ENCODE measurements around the gene TRPM3.

Gene TRPM3

GRCh38 chr9:70817311-70817710, 304.1 kb downstream of the TRPM3 start:
- DNase-seq (ENCODE audit: low read depth): no peak

- DNase-seq (ENCODE audit: low read depth): no peak
These were observed 304.5 kb downstream of the TRPM3 start for GRCh38 chr9:70816891-70817290.

- DNase-seq (ENCODE audit: low read depth): no peak
These were observed 305.1 kb downstream of the TRPM3 start for GRCh38 chr9:70816316-70816715.

- no peak for DNase-seq (ENCODE audit: low read depth)
These were observed 306.8 kb downstream of the TRPM3 start for GRCh38 chr9:70814597-70814996.

GRCh38 chr9:70813141-70813540, 308.3 kb downstream of the TRPM3 start:
- DNase-seq (ENCODE audit: low read depth): no peak

GRCh38 chr9:70811638-70812037, 309.8 kb downstream of the TRPM3 start:
- DNase-seq (ENCODE audit: low read depth): no peak

GRCh38 chr9:70806875-70807274, 314.5 kb downstream of the TRPM3 start:
- no peak for DNase-seq (ENCODE audit: low read depth)

GRCh38 chr9:70805949-70806348, 315.5 kb downstream of the TRPM3 start:
- no peak for DNase-seq (ENCODE audit: low read depth)

- no peak for DNase-seq (ENCODE audit: low read depth)
These were observed 318.5 kb downstream of the TRPM3 start for GRCh38 chr9:70802758-70803436.

- peak; percentile 62 for DNase-seq (ENCODE audit: low read depth)
These were observed 319.2 kb downstream of the TRPM3 start for GRCh38 chr9:70802206-70802605.

- DNase-seq (ENCODE audit: low read depth): no peak
These were observed 320.1 kb downstream of the TRPM3 start for GRCh38 chr9:70801181-70801829.

GRCh38 chr9:70798018-70798417, 323.4 kb downstream of the TRPM3 start:
- DNase-seq (ENCODE audit: low read depth): no peak

- no peak for DNase-seq (ENCODE audit: low read depth)
These were observed 325.6 kb downstream of the TRPM3 start for GRCh38 chr9:70795841-70796240.

- no peak for DNase-seq (ENCODE audit: low read depth)
These were observed 328.6 kb downstream of the TRPM3 start for GRCh38 chr9:70792796-70793195.

GRCh38 chr9:70791936-70792335, 329.5 kb downstream of the TRPM3 start:
- DNase-seq (ENCODE audit: low read depth): no peak

- no peak for DNase-seq (ENCODE audit: low read depth)
These were observed 332.3 kb downstream of the TRPM3 start for GRCh38 chr9:70789086-70789485.

- DNase-seq (ENCODE audit: low read depth): no peak
These were observed 337.0 kb downstream of the TRPM3 start for GRCh38 chr9:70784456-70784855.

- no peak for DNase-seq (ENCODE audit: low read depth)
These were observed 342.9 kb downstream of the TRPM3 start for GRCh38 chr9:70778568-70778967.

GRCh38 chr9:70773579-70773978, 347.8 kb downstream of the TRPM3 start:
- DNase-seq (ENCODE audit: low read depth): no peak

GRCh38 chr9:70772601-70773000, 348.8 kb downstream of the TRPM3 start:
- DNase-seq (ENCODE audit: low read depth): no peak

GRCh38 chr9:70765946-70766345, 355.5 kb downstream of the TRPM3 start:
- DNase-seq (ENCODE audit: low read depth): no peak

- no peak for DNase-seq (ENCODE audit: low read depth)
These were observed 360.2 kb downstream of the TRPM3 start for GRCh38 chr9:70761139-70761670.

- DNase-seq (ENCODE audit: low read depth): no peak
These were observed 361.2 kb downstream of the TRPM3 start for GRCh38 chr9:70760228-70760627.

- no peak for DNase-seq (ENCODE audit: low read depth)
These were observed 368.1 kb downstream of the TRPM3 start for GRCh38 chr9:70753311-70753710.
